HCT116 (cell line): ENCODE measurements around the gene SPATA25. TPM values are rescaled to one million over a fixed set of nuclear protein-coding genes. Genes with fewer than 3 reads are reported as not detected.

Experiments used
- ATAC-seq: fragments of 200-7000 bp; cut with Tn5 transposase; 2 replicates; pipeline ENCODE4 v1.9.1; 2020; ENCODE audit warnings: mild to moderate bottlenecking, moderate library complexity
- BruUV-seq: library from RNA; stranded (reverse); fragments of 400-500 nt; replicated peaks from 2 replicates; lab custom pipeline; 2021; lab: Mats Ljungman, UMichigan
- CTCF ChIA-PET: fragments of 300-600 bp; sonication (Branson Sonifier 250); formaldehyde crosslinking; loops from one replicate; lab custom pipeline; 2021; ENCODE audit warnings: antibody characterized with exemption; lab: Charles Lee
- POLR2A ChIA-PET: fragments of 300-600, 350-600 bp; sonication (Branson Sonifier 250); formaldehyde crosslinking; loops from one replicate; lab custom pipeline; 2021; ENCODE audit warnings: antibody characterized with exemption; lab: Charles Lee
- RAD21 ChIA-PET, 2 experiments: fragments of 300-600 bp; sonication (Branson Sonifier 250); formaldehyde crosslinking; loops; one replicate each; lab custom pipeline; 2023; ENCODE audit warnings: low total read pairs in 2 of 2; ENCODE audit not compliant: uncharacterized antibody in 2 of 2, unreplicated experiment in 2 of 2, low non-redundant PET in 1 of 2; lab: Charles Lee
- DNase-seq: peaks from one replicate; pipeline ENCODE4 v3.0.0-alpha.2; 2010; ENCODE audit warnings: low read depth, low spot score
- H2AFZ ChIP-seq: fragments of 200-600 bp; shearing (Covaris generic), sonication (generic); 2 replicates; pipeline ENCODE4 v1.6.1; 2017; ENCODE audit warnings: low read depth, mixed run types, mixed read lengths, antibody characterized with exemption, low read length; ENCODE audit not compliant: poor library complexity, severe bottlenecking
- H3K27ac ChIP-seq: 2 replicates; pipeline ENCODE4 v1.5.1; 2012; ENCODE audit warnings: low read depth, low read length
- H3K27me3 ChIP-seq: fragments of 200-600 bp; sonication (generic); 2 replicates; pipeline ENCODE4 v1.6.1; 2016; ENCODE audit warnings: mixed run types, low read length, mixed read lengths; ENCODE audit not compliant: insufficient read depth
- H3K36me3 ChIP-seq, 2 experiments: fragments of 200-500 bp in 1 of 2; fragments of 200-600 bp in 1 of 2; sonication (Bioruptor generic) in 1 of 2; sonication (generic) in 1 of 2; 2 replicates each; pipeline versions ENCODE4 v1.5.1 to v1.6.1; 2014 to 2016; ENCODE audit warnings: low read length in 2 of 2, inconsistent platforms in 1 of 2, mixed read lengths in 1 of 2, mixed run types in 1 of 2; ENCODE audit not compliant: insufficient read depth in 2 of 2, control insufficient read depth in 1 of 2
- H3K4me1 ChIP-seq, 2 experiments: fragments of 200-600 bp in 1 of 2; sonication (generic) in 1 of 2; 2 replicates each; pipeline versions ENCODE4 v1.5.1 to v1.6.1; 2012 to 2017; ENCODE audit warnings: low read length in 2 of 2, inconsistent platforms in 1 of 2, mild to moderate bottlenecking in 1 of 2, mixed read lengths in 1 of 2, mixed run types in 1 of 2, moderate library complexity in 1 of 2; ENCODE audit not compliant: insufficient read depth in 2 of 2, control insufficient read depth in 1 of 2
- H3K4me2 ChIP-seq: fragments of 200-600 bp; sonication (generic); 2 replicates; pipeline ENCODE4 v1.6.1; 2017; ENCODE audit warnings: mixed run types, low read length, mixed read lengths
- H3K4me3 ChIP-seq, 2 experiments: fragments of 200-600 bp in 1 of 2; sonication (generic) in 1 of 2; replicated peaks in 1 of 2; 2 replicates each; pipeline ENCODE4 v1.5.1; 2011 to 2016; ENCODE audit warnings: low read length in 2 of 2, control low read depth in 1 of 2, low read depth in 1 of 2, mild to moderate bottlenecking in 1 of 2, mixed read lengths in 1 of 2, mixed run types in 1 of 2
- H3K79me2 ChIP-seq: fragments of 200-600 bp; sonication (generic); 2 replicates; pipeline ENCODE4 v1.6.1; 2017; ENCODE audit warnings: mild to moderate bottlenecking, mixed run types, low read length, moderate library complexity, mixed read lengths; ENCODE audit not compliant: insufficient read depth
- H3K9ac ChIP-seq: fragments of 200-600 bp; sonication (generic); 2 replicates; pipeline ENCODE4 v1.6.1; 2016; ENCODE audit warnings: low read length, mixed read lengths
- H3K9me2 ChIP-seq: fragments of 200-600 bp; sonication (generic), shearing (Covaris generic); 2 replicates; pipeline ENCODE4 v1.6.1; 2017; ENCODE audit warnings: mixed run types, mild to moderate bottlenecking, moderate library complexity; ENCODE audit not compliant: insufficient read depth
- H3K9me3 ChIP-seq, 2 experiments: fragments of 200-500 bp in 1 of 2; fragments of 200-600 bp in 1 of 2; sonication (Bioruptor generic) in 1 of 2; sonication (generic) in 1 of 2; 2 replicates each; pipeline ENCODE4 v1.6.1; 2014 to 2017; ENCODE audit warnings: low read length in 2 of 2, mixed read lengths in 2 of 2, inconsistent platforms in 1 of 2, low read depth in 1 of 2, mild to moderate bottlenecking in 1 of 2, mixed run types in 1 of 2, moderate library complexity in 1 of 2; ENCODE audit not compliant: control insufficient read depth in 1 of 2, insufficient read depth in 1 of 2
- H4K20me1 ChIP-seq: fragments of 200-600 bp; sonication (generic), shearing (Covaris generic); 2 replicates; pipeline ENCODE4 v1.6.1; 2017; ENCODE audit warnings: mixed run types, mild to moderate bottlenecking, moderate library complexity; ENCODE audit not compliant: insufficient read depth
- CEBPB ChIP-seq: IDR thresholded peaks from 2 replicates; pipeline ENCODE4 v1.6.1; 2012; ENCODE audit warnings: low read depth
- EGR1 ChIP-seq: IDR thresholded peaks from 2 replicates; pipeline ENCODE4 v1.6.1; 2012; ENCODE audit warnings: low read depth
- ELF1 ChIP-seq: IDR thresholded peaks from 2 replicates; pipeline ENCODE4 v1.6.1; 2012; ENCODE audit warnings: low read depth, borderline replicate concordance
- EZH2 ChIP-seq: fragments of 200-600 bp; sonication (generic); IDR thresholded peaks from 2 replicates; pipeline ENCODE4 v1.6.1; 2017; ENCODE audit warnings: antibody characterized with exemption, mixed run types
- EZH2phosphoT487 ChIP-seq: fragments of 200-600 bp; IDR thresholded peaks from 2 replicates; pipeline ENCODE4 v1.6.1; 2018; ENCODE audit warnings: antibody characterized with exemption, borderline replicate concordance
- JUND ChIP-seq: IDR thresholded peaks from 2 replicates; pipeline ENCODE4 v1.6.1; 2012
- POLR2A ChIP-seq: IDR thresholded peaks from 2 replicates; pipeline ENCODE4 v1.7.0; 2011; ENCODE audit warnings: borderline replicate concordance; ENCODE audit not compliant: insufficient read depth, insufficient read length; ENCODE audit errors: extremely low read depth
- POLR2AphosphoS5 ChIP-seq: IDR thresholded peaks from 2 replicates; pipeline ENCODE4 v1.6.1; 2011; ENCODE audit warnings: mild to moderate bottlenecking, low read depth, low read length, moderate library complexity
- SP1 ChIP-seq: IDR thresholded peaks from 2 replicates; pipeline ENCODE4 v1.6.1; 2012; ENCODE audit warnings: low read depth
- SRF ChIP-seq: IDR thresholded peaks from 2 replicates; pipeline ENCODE4 v1.6.1; 2012; ENCODE audit warnings: low read depth
- YY1 ChIP-seq: IDR thresholded peaks from 2 replicates; pipeline ENCODE4 v1.6.1; 2011; ENCODE audit warnings: low read length, low read depth, moderate library complexity, mild to moderate bottlenecking; ENCODE audit not compliant: insufficient replicate concordance; ENCODE audit errors: extremely low read depth
- ZNF274 ChIP-seq: fragments of 200-500 bp; sonication (Bioruptor generic); IDR thresholded peaks from 2 replicates; pipeline ENCODE4 v1.6.1; 2014; ENCODE audit warnings: mild to moderate bottlenecking, low read depth, low read length, inconsistent platforms
- intact Hi-C: fragments of 100-400 bp; cut with micrococcal nuclease; formaldehyde crosslinking; loops from 2 replicates; pipeline ENCODE4 v1.10.0; 2022
- total RNA-seq: library from RNA; stranded (reverse); gene quantifications from one replicate; pipeline ENCODE4 v1.2.1, GENCODE V29; 2021; ENCODE audit not compliant: unreplicated experiment
- TF ChIP-seq, protein P1 (sequence below): IDR thresholded peaks from 2 replicates; pipeline ENCODE4 v1.6.1; 2012
- TF ChIP-seq, protein P2 (sequence below): IDR thresholded peaks from 2 replicates; pipeline ENCODE4 v1.6.1; 2012; ENCODE audit warnings: low read depth
- TF ChIP-seq, protein P3 (sequence below): IDR thresholded peaks from 2 replicates; pipeline ENCODE4 v1.6.1; 2012

SPATA25 gene
- total RNA-seq, 1 experiment from 2014 or later, result 0.42 TPM

DNA sequence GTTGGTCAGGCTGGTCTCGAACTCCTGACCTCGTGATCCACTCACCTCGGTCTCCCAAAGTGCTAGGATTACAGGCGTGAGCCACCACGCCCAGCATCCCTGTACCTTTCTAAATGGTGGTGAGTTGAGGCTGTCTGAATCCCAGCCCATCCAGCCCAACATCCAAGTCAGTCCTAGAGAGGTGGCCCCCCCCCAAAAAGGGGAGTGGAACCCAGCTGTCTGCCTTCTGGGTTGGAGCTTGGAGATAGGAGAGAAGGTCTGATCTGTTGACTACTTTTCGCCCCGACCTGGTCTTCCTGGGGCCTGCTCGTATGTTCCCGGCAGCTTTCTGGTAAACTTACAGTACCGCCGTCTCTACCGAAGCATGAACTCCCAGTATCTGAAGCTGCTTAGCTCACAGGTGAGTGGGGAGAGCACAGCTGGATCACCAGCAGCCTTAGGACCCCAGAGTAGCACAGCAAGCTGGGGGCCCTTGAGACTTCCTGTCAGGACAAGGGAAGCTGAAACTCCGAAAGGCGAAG, 9.3 kb upstream of the SPATA25 start:
- Histone ChIP-seq H3K9me3 (no peaks in the 10 kb centered on the region), H3K9ac (no peak overlapping the region), H3K27me3 (no peaks in the 10 kb centered on the region), H2AFZ (no peak overlapping the region), H3K4me1 (peaks cover 7 to 10% of the 10 kb centered on the region in 2 experiments; a peak in 3 of 4 replicates), H3K4me2 (no peak overlapping the region), H3K27ac (no peak overlapping the region), H4K20me1 (no peaks in the 10 kb centered on the region), H3K79me2 (peaks cover 2% of the 10 kb centered on the region; the same call in 1 of the 2 replicates), H3K4me3 (no peak overlapping the region), H3K36me3 (peaks cover 6 to 21% of the 10 kb centered on the region in 2 experiments; a peak in 3 of 4 replicates), H3K9me2 (no peaks in the 10 kb centered on the region)
- DNase-seq (no peak), ATAC-seq (no peak)
- ChIA-PET RAD21 (no interaction called here), CTCF (no interaction called here), POLR2A (no interaction called here)
- no peak for TF ChIP-seq ZNF274
- no peak for TF ChIP-seq CEBPB
- TF ChIP-seq POLR2A, result no peak
- TF ChIP-seq SRF, result no peak
- no peak for TF ChIP-seq YY1
- no peak for TF ChIP-seq POLR2AphosphoS5
- no peak for TF ChIP-seq SP1
- TF ChIP-seq JUND, result no peak
- TF ChIP-seq ELF1, result no peak
- TF ChIP-seq EGR1, result no peak
- TF ChIP-seq EZH2phosphoT487, result no peak
- no peak for TF ChIP-seq EZH2
- TF ChIP-seq, protein P1, sequence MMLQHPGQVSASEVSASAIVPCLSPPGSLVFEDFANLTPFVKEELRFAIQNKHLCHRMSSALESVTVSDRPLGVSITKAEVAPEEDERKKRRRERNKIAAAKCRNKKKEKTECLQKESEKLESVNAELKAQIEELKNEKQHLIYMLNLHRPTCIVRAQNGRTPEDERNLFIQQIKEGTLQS, result no peak
- TF ChIP-seq, protein P2, sequence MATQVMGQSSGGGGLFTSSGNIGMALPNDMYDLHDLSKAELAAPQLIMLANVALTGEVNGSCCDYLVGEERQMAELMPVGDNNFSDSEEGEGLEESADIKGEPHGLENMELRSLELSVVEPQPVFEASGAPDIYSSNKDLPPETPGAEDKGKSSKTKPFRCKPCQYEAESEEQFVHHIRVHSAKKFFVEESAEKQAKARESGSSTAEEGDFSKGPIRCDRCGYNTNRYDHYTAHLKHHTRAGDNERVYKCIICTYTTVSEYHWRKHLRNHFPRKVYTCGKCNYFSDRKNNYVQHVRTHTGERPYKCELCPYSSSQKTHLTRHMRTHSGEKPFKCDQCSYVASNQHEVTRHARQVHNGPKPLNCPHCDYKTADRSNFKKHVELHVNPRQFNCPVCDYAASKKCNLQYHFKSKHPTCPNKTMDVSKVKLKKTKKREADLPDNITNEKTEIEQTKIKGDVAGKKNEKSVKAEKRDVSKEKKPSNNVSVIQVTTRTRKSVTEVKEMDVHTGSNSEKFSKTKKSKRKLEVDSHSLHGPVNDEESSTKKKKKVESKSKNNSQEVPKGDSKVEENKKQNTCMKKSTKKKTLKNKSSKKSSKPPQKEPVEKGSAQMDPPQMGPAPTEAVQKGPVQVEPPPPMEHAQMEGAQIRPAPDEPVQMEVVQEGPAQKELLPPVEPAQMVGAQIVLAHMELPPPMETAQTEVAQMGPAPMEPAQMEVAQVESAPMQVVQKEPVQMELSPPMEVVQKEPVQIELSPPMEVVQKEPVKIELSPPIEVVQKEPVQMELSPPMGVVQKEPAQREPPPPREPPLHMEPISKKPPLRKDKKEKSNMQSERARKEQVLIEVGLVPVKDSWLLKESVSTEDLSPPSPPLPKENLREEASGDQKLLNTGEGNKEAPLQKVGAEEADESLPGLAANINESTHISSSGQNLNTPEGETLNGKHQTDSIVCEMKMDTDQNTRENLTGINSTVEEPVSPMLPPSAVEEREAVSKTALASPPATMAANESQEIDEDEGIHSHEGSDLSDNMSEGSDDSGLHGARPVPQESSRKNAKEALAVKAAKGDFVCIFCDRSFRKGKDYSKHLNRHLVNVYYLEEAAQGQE, result no peak
- TF ChIP-seq, protein P3, sequence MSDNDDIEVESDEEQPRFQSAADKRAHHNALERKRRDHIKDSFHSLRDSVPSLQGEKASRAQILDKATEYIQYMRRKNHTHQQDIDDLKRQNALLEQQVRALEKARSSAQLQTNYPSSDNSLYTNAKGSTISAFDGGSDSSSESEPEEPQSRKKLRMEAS, result no peak
- no TSS peak for BruUV-seq
- intact Hi-C loops, result no loop called here
